MCF 10A (cell line): ENCODE data around the gene MVK. TPM values are rescaled to one million over a fixed set of nuclear protein-coding genes. Genes with fewer than 3 reads are reported as not detected.

Experiments used
- BruUV-seq: library from RNA; stranded (reverse); fragments of 400-500 nt; replicated peaks from 2 replicates; lab custom pipeline; 2021; lab: Mats Ljungman, UMichigan
- CTCF ChIA-PET: fragments of 300-600 bp; sonication (Branson Sonifier 250); formaldehyde crosslinking; extraction: SDS; loops from one replicate; lab custom pipeline; 2021; ENCODE audit warnings: antibody characterized with exemption, inconsistent platforms; lab: Yijun Ruan, JAX
- POLR2A ChIA-PET: fragments of 300-600, 350-650 bp; sonication (Branson Sonifier 250); formaldehyde crosslinking; extraction: SDS; loops from one replicate; lab custom pipeline; 2020; ENCODE audit warnings: antibody characterized with exemption, inconsistent platforms; lab: Yijun Ruan, JAX
- DNase-seq: peaks from one replicate; pipeline ENCODE4 v3.0.0-alpha.2; 2018; ENCODE audit not compliant: unreplicated experiment
- H3K27ac Mint-ChIP-seq: one replicate; pipeline ENCODE4 v1.8.0; 2022; ENCODE audit warnings: mild to moderate bottlenecking, low read depth, mixed read lengths; ENCODE audit not compliant: unreplicated experiment
- H3K27me3 Mint-ChIP-seq: one replicate; pipeline ENCODE4 v1.8.0; 2022; ENCODE audit warnings: mixed read lengths; ENCODE audit not compliant: insufficient read depth, unreplicated experiment
- H3K36me3 Mint-ChIP-seq: one replicate; pipeline ENCODE4 v1.8.0; 2022; ENCODE audit warnings: mild to moderate bottlenecking, moderate library complexity, mixed read lengths; ENCODE audit not compliant: insufficient read depth, unreplicated experiment
- H3K4me1 Mint-ChIP-seq: one replicate; pipeline ENCODE4 v1.8.0; 2022; ENCODE audit warnings: mixed read lengths; ENCODE audit not compliant: insufficient read depth, unreplicated experiment
- H3K4me3 Mint-ChIP-seq: one replicate; pipeline ENCODE4 v1.8.0; 2022; ENCODE audit warnings: mild to moderate bottlenecking, moderate library complexity, mixed read lengths; ENCODE audit not compliant: unreplicated experiment
- H3K9me3 Mint-ChIP-seq: one replicate; pipeline ENCODE4 v1.8.0; 2022; ENCODE audit warnings: mixed read lengths; ENCODE audit not compliant: unreplicated experiment
- CTCF ChIP-seq: fragments of 200-600 bp; IDR thresholded peaks from one replicate; pipeline ENCODE4 v1.8.0; 2022; ENCODE audit warnings: antibody characterized with exemption, mild to moderate bottlenecking; ENCODE audit not compliant: unreplicated experiment
- intact Hi-C: fragments of 100-400 bp; cut with micrococcal nuclease; formaldehyde crosslinking; loops from 2 replicates; pipeline ENCODE4 v1.14.1; 2022
- total RNA-seq: library from RNA; stranded (reverse); gene quantifications from 2 replicates; pipeline ENCODE4 v1.2.3, GENCODE V29; 2022

Gene MVK
- total RNA-seq, 1 experiment from 2014 or later, result 17.1 TPM

DNA sequence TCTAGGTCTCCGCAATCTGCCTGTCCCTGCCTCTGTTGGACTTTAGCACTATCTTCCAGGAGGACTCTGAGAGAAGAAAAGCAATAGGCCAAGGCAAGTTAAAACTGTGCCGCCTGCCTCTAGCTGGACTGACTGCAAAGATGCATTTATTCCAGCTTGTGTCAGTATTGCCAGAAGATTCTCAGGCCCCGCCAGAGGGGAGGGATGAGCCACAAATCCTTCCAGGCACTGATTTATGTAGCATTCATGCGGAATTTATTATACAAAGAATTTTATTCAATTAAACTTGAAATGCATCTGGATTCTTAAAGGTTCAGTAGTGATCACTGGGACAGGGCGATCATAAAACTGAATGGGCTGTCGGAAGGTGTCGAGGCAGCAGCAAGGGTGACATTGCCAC, 20.1 kb upstream of the MVK start:
- H3K4me1 Mint-ChIP-seq, result no peaks in the 10 kb centered on the region
- H3K27ac Mint-ChIP-seq, result no peak overlapping the region
- intact Hi-C loops, result no loop called here
- ChIA-PET POLR2A (interaction anchor here (1.1 to 2.0 kb wide), 3 partner anchors 9 to 19 kb away, joined by 4 to 7 read pairs (median 6); no protein-coding TSS in a partner anchor), CTCF (no interaction called here)
- H3K9me3 Mint-ChIP-seq, result no peaks in the 10 kb centered on the region
- peaks cover 6% of the 10 kb centered on the region for H3K36me3 Mint-ChIP-seq
- DNase-seq, result no peak
- TF ChIP-seq CTCF, result no peak
- H3K27me3 Mint-ChIP-seq, result peaks cover 14% of the 10 kb centered on the region
- H3K4me3 Mint-ChIP-seq, result no peak overlapping the region
- no TSS peak for BruUV-seq

GRCh38 chr12:109553906-109554500, 19.6 kb upstream of the MVK start:
- H3K27ac Mint-ChIP-seq, result no peak overlapping the region
- CTCF ChIA-PET, result interaction anchor here (0.6 to 1.1 kb wide), 2 partner anchors 101 to 243 kb away, joined by 3 to 6 read pairs; no protein-coding TSS in a partner anchor
- BruUV-seq, result no TSS peak
- POLR2A ChIA-PET, result interaction anchor here (1.2 to 2.0 kb wide), 3 partner anchors 9 to 19 kb away, joined by 5 to 7 read pairs (median 6); partner anchors contain the start of genes MMAB and MVK
- H3K36me3 Mint-ChIP-seq, result peaks cover 6% of the 10 kb centered on the region
- H3K4me1 Mint-ChIP-seq, result no peaks in the 10 kb centered on the region
- H3K4me3 Mint-ChIP-seq, result no peak overlapping the region
- no peak for TF ChIP-seq CTCF
- DNase-seq, result no peak
- H3K9me3 Mint-ChIP-seq, result no peaks in the 10 kb centered on the region
- intact Hi-C loops, result no loop called here
- peaks cover 14% of the 10 kb centered on the region for H3K27me3 Mint-ChIP-seq

- Mint-ChIP-seq H3K9me3 (no peaks in the 10 kb centered on the region), H3K4me1 (no peaks in the 10 kb centered on the region), H3K27ac (no peak overlapping the region), H3K36me3 (peaks cover 6% of the 10 kb centered on the region), H3K27me3 (peaks cover 8% of the 10 kb centered on the region), H3K4me3 (no peak overlapping the region)
- intact Hi-C loops, result no loop called here
- ChIA-PET POLR2A (interaction anchor here (1.2 kb wide), 1 partner anchor 18 kb away, joined by 5 read pairs; the partner anchor contains the start of genes MMAB and MVK), CTCF (interaction anchor here (0.6 to 1.1 kb wide), 3 partner anchors 44 to 242 kb away, joined by 3 to 6 read pairs (median 3); no protein-coding TSS in a partner anchor)
- TSS peak; percentile 6 for BruUV-seq
- no peak for TF ChIP-seq CTCF
- no peak for DNase-seq
Measured at GRCh38 chr12:109554761-109555160, 18.8 kb upstream of the MVK start.

GRCh38 chr12:109555431-109556315, 17.9 kb upstream of the MVK start:
- Mint-ChIP-seq H3K36me3 (peaks cover 6% of the 10 kb centered on the region), H3K4me3 (no peak overlapping the region), H3K4me1 (no peaks in the 10 kb centered on the region), H3K9me3 (no peaks in the 10 kb centered on the region), H3K27me3 (no peaks in the 10 kb centered on the region), H3K27ac (no peak overlapping the region)
- POLR2A ChIA-PET, result interaction anchor here (0.8 to 1.4 kb wide), 5 partner anchors 10 to 42 kb away, joined by 4 to 7 read pairs (median 5); partner anchors contain the start of genes MMAB and MVK
- DNase-seq, result no peak
- BruUV-seq, result no TSS peak
- TF ChIP-seq CTCF, result no peak
- intact Hi-C loops, result no loop called here
- CTCF ChIA-PET, result interaction anchor here (0.7 to 1.1 kb wide), 3 partner anchors 11 to 92 kb away, joined by 3 read pairs; no protein-coding TSS in a partner anchor
